ENCODE results near the gene ARHGEF25.
"Not testable (repeated sequence)": the region's sequence is repeated elsewhere in the genome, so short reads cannot be mapped to it uniquely, and the experiment has no call there.

ARHGEF25 gene

GRCh38 chr12:57622293-57623245 lies 11.3 kb downstream of the ARHGEF25 start:
- DNase-seq (ENCODE audit: low read depth) = no peak

- DNase-seq (ENCODE audit: low read depth) = no peak
These were observed 12.2 kb downstream of the ARHGEF25 start for GRCh38 chr12:57623385-57623784.

DNA sequence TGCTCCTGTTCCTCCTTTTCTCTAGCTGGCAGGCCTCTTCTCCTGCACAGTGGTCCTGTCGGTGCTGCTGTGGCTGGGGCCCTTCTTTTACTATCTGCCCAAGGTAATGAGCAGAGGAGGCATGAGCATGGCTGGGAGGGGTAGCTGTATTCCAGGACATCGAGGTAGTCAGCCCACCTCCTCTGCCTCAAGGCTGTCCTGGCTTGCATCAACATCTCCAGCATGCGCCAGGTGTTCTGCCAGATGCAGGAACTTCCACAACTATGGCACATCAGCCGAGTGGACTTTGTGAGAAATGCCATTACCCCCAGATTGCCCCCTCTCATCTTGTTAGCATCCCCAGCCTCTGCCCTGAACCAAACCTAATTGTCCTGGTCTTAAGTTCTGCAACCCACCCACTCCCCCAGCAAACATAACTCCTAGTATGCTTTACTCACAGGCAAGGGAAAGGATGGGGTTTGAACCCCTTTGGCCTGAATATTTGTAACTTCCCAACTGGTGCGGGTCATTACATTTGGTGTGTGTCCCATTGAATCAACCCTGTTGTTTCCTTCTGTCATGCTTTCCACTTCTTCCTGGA lies 12.7 kb downstream of the ARHGEF25 start:
- no peak for DNase-seq (ENCODE audit: low read depth)

GRCh38 chr12:57624441-57625220 lies 13.4 kb downstream of the ARHGEF25 start:
- no peak for DNase-seq (ENCODE audit: low read depth)

DNA sequence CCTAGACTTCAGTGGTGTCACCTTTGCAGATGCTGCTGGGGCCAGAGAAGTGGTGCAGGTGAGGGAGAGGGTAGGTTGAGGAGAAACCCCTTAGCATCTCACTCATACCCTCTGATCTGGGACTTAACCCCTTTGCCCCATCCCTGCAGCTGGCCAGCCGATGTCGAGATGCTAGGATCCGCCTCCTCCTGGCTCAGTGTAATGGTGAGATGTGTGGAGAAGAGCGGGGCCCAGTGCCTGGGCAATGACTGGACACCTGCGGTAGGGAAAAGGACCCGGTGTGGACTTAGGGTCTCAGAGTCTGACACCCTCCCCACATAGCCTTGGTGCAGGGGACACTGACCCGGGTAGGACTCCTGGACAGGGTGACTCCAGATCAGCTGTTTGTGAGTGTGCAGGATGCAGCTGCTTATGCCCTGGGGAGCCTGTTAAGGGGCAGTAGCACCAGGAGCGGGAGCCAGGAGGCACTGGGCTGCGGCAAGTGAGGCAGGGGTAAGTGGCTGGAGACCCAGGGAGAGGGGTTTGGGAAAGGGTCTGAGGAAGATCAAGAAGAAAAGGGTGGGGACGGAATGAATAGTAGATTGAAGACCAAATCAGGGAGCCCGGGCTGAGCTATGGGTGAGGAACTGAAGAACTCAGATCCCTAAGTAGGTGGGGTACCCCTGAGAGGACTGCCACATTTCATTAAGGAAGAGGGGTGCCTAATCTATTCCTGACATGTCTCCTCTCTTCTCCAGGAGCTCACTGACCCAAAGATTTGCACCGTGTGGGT lies 14.2 kb downstream of the ARHGEF25 start:
- DNase-seq (ENCODE audit: low read depth) = no peak

GRCh38 chr12:57626111-57626920 lies 15.1 kb downstream of the ARHGEF25 start:
- DNase-seq (ENCODE audit: low read depth) = no peak

GRCh38 chr12:57626921-57627445 lies 15.7 kb downstream of the ARHGEF25 start:
- no peak for DNase-seq (ENCODE audit: low read depth)

DNA sequence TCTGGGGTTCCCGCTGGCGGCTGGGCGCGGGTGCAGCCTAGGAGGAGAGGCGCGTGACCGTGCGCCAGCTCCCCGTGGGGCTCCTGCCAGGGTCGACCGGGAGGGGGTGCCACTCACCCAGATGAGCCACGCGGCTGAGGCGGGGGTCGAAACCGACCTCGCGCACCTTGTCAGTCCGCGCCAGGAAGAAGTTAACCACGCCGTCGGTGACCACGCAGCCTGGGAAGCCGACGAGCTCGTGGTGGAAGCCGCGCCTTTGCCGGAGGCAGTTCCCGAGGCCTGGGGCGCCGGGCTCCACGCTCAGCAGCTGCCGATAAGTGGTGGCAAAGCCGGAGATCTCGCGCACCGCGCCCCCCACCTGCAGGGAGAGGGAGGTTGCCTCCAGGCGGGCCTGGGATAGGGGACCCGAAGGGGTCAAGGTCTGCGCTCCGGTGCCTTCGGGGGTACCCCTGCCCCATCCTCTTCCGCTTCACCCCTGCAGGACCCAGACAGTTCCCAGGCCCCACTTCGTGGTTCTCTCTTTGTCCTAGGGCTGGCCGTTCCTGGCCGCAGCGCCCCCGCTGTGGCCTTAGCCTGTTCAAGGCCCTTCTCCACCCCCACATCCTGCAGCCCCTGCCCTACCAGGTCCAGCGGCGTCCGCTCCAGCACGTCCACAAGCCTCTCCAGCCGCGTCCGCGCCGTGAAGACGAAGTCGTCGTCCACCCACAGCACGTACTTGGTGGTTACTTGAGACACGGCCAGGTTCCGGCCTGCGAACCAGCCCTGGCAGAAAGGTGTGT lies 16.5 kb downstream of the ARHGEF25 start:
- no peak for DNase-seq (ENCODE audit: low read depth)

GRCh38 chr12:57628280-57629191 lies 17.3 kb downstream of the ARHGEF25 start:
- DNase-seq (ENCODE audit: low read depth) = no peak

DNA sequence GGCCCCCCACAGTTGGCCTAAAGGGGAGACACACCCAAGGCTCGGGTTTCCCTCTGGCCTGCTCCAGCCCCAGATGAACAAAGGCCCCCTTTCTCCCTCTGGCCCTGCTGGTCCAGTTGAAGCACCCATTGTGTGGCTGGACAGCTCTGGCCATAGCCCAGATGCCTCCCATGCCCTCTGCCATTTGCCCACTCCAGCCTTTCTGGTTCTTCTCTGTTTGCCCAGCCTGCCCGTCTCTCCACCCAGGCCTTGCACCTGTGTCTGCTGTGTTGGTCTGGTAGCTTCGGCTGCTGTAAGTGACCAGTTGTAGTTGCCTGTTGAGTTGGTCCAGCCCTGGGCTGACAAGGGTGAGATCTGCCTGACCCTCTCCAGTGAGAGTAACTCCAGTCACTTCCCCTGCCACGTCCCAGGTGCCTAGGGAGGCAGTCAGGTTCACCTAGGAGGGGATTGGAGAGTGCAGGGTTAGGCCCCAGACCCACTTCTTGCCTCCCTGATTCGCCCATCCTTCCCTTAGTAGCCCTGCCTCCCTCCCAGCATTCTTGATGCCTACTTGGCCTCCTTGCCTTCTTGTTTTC lies 18.7 kb downstream of the ARHGEF25 start:
- DNase-seq (ENCODE audit: low read depth) = no peak

DNA sequence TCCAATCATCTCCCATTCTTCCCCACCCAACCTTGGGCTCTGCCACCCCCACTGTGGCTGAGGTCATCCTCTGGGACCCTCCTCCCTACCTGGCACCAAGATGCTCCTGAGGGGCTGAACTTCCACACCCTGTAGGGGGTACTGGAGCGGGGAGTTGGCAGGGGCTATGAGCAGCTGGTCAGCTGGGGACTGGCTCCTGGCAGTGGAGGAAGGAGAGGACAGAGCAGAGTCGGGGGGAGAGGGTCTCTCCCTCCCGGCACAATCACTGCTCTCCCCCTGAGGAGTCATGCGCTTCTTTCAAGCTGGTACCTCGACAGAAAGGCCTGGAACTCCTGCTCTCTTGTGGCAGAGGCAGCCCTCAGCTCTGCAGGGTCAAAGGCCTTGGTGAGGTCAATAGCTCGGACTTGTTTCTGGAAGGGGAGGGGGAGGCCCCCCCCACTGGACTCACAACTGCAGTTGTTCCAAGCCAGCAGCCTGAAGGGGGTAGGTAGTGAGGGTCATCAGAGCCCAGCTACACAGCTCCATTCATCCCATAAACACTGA lies 19.7 kb downstream of the ARHGEF25 start:
- DNase-seq (ENCODE audit: low read depth) = no peak

DNA sequence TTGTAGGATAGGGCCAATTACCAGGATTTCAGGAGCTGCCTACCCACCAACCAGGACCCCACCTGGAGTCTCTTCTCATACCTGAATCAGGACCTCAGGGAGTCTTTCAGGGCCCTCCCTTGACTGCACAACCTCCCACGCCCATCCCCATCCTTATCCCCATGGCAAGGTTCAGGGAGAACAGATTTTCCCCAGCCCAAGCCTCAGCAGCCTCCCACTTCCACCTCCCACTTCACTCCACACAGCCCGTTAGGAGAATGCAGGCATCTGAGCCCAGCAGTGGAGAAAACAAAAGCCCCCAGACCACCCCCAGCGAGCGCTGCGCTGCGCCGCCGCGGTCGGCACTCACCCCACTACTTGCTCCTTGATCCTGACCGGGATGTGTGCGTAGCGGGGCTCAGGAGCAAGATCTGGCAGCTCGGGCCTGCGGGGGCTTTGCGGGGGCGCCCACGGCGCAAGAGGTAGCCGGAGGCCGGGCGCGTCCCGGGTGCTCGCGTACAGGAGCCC lies 20.4 kb downstream of the ARHGEF25 start:
- no peak for DNase-seq (ENCODE audit: low read depth)

- DNase-seq (ENCODE audit: low read depth) = no peak
These were observed 21.1 kb downstream of the ARHGEF25 start for GRCh38 chr12:57632073-57632957.

DNA sequence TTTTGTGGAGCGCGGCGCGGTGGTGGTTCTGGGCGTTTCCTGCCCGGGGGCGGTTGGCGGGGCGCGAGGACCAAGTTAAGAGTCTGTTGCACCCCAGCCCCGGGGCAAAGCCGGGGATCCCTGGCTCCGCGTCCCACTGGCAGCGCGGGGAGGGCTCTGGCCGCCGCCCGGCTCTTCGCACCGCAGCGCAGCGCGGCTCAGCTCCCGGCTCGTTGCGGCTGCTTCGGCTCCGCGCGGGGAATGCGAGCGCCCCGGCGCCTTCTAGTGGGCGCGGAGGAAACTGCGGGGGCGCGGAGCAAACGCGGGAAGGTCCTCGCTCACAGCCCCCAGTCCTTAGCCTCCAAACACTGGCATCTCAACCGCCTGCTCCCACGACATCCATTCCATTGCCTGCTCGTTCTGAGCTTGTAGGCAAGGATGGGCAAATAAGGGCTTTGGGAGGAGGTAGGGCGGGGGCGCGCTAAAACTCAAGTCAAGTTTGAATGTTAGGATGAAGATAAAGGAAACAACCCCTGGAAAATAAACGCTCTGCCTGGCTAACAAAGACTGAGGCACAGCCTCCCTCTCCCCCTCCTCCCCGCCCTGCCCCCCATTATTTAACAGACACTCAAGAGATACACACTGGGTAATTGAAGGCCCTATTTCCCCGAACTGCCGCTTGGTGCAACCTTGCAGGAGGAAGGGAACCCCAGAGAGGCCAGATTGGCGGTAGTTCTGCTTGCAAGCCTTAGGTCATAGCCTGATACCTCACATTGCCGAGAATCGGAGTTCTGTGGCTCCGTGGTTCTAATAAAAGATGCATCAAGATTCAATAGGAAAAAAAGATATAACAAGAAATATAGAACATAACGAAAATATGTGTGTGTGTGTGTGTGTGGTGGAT lies 22.0 kb downstream of the ARHGEF25 start, which contains the start of gene B4GALNT1:
Gene B4GALNT1, minus strand, starts transcription at position 244 of the 883 bp plus-strand sequence. CDS start 1,069 bp downstream, outside the sequence.
- DNase-seq (ENCODE audit: low read depth) = no peak

DNA sequence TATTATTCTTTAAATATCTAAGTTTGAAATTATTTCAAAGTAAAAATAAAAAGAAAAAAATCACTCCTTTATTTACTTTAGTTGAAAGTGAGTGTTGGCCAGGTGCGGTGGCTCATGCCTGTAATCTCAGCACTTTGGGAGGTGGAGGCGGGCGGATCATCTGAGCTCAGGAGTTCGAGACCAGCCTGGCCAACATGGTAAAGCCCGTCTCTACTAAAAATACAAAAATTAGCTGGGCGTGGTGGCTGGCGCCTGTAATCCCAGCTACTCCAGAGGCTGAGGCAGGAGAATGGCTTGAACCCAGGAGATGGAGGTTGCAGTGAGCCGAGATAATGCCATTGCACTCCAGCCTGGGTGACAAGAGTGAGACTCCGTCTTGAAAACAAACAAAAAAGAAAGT lies 25.5 kb downstream of the ARHGEF25 start:
- not testable (repeated sequence) for DNase-seq (ENCODE audit: low read depth)

GRCh38 chr12:57637364-57637763 lies 26.1 kb downstream of the ARHGEF25 start:
- no peak for DNase-seq (ENCODE audit: low read depth)

Measured in stimulated activated CD8-positive, alpha-beta memory T cell treated with anti-CD3 and anti-CD28 coated beads, Interleukin-15, amount 100 ng/mL, for 1 hour (primary cell).